Liver (tissue), 9 donors: ENCODE data around the gene ANKRD16. TPM values are rescaled to one million over a fixed set of nuclear protein-coding genes. Genes with fewer than 3 reads are reported as not detected.
"Not testable (repeated sequence)": the region's sequence is repeated elsewhere in the genome, so short reads cannot be mapped to it uniquely, and the experiment has no call there.

Experiments
- DNase-seq: peaks from one replicate; pipeline ENCODE4 v3.0.0-alpha.2; 2017; ENCODE audit warnings: low spot score
- H3K27ac ChIP-seq, 2 donors: one replicate each; pipeline ENCODE4 v1.7.0; 2013; ENCODE audit warnings: inconsistent platforms in 2 of 2, low read length in 2 of 2, control low read depth in 1 of 2, low read depth in 1 of 2, mild to moderate bottlenecking in 1 of 2
- H3K27me3 ChIP-seq, 4 donors: one replicate each; pipeline versions ENCODE4 v1.6.1 to v1.7.0; 2013; ENCODE audit warnings: low read length in 3 of 4, inconsistent platforms in 1 of 4, mild to moderate bottlenecking in 1 of 4, moderate library complexity in 1 of 4; ENCODE audit not compliant: control insufficient read depth in 4 of 4, insufficient read depth in 4 of 4
- H3K36me3 ChIP-seq, 4 donors: one replicate each; pipeline versions ENCODE4 v1.6.1 to v1.7.0; 2013; ENCODE audit warnings: low read length in 3 of 4, mild to moderate bottlenecking in 3 of 4, low read depth in 1 of 4, moderate library complexity in 1 of 4; ENCODE audit not compliant: control insufficient read depth in 4 of 4, insufficient read depth in 3 of 4
- H3K4me1 ChIP-seq, 4 donors: one replicate each; pipeline versions ENCODE4 v1.6.1 to v1.7.0; 2013; ENCODE audit warnings: low read length in 3 of 4, mild to moderate bottlenecking in 3 of 4, moderate library complexity in 1 of 4; ENCODE audit not compliant: control insufficient read depth in 4 of 4, insufficient read depth in 4 of 4
- H3K4me3 ChIP-seq, 3 donors: one replicate each; pipeline versions ENCODE4 v1.6.1 to v1.7.0; 2013; ENCODE audit warnings: low read length in 3 of 3, control low read depth in 1 of 3, low read depth in 1 of 3, mild to moderate bottlenecking in 1 of 3
- H3K9ac ChIP-seq, 2 donors: one replicate each; pipeline ENCODE4 v1.7.0; 2013; ENCODE audit warnings: low read length in 2 of 2, mild to moderate bottlenecking in 2 of 2, moderate library complexity in 2 of 2, control low read depth in 1 of 2, low read depth in 1 of 2
- H3K9me3 ChIP-seq, 4 donors: one replicate each; pipeline versions ENCODE4 v1.6.1 to v1.7.0; 2013; ENCODE audit warnings: low read length in 3 of 4; ENCODE audit not compliant: control insufficient read depth in 4 of 4
- EGR1 ChIP-seq, 2 donors: IDR thresholded peaks; 2 replicates each; pipeline ENCODE4 v1.6.1; 2016 to 2018; ENCODE audit warnings: antibody characterized with exemption in 2 of 2, low read depth in 2 of 2
- FOXA1 ChIP-seq: IDR thresholded peaks from 2 replicates; pipeline ENCODE4 v1.6.1; 2016; ENCODE audit warnings: antibody characterized with exemption
- FOXA2 ChIP-seq: IDR thresholded peaks from 2 replicates; pipeline ENCODE4 v1.6.1; 2016; ENCODE audit warnings: antibody characterized with exemption
- GABPA ChIP-seq, 2 donors: IDR thresholded peaks in 1 of 2; conservative IDR thresholded peaks in 1 of 2; 2 replicates each; pipeline ENCODE4 v1.6.1; 2016; ENCODE audit warnings: antibody characterized with exemption in 2 of 2, mild to moderate bottlenecking in 1 of 2, moderate library complexity in 1 of 2
- HNF4A ChIP-seq, 2 donors: conservative IDR thresholded peaks; 2 replicates each; pipeline ENCODE4 v1.6.1; 2016; ENCODE audit warnings: antibody characterized with exemption in 2 of 2, mild to moderate bottlenecking in 2 of 2
- JUND ChIP-seq, 2 donors: IDR thresholded peaks; 2 replicates each; pipeline ENCODE4 v1.6.1; 2016; ENCODE audit warnings: antibody characterized with exemption in 2 of 2
- NR2F2 ChIP-seq: IDR thresholded peaks from 2 replicates; pipeline ENCODE4 v1.6.1; 2016; ENCODE audit warnings: antibody characterized with exemption
- RAD21 ChIP-seq, 2 donors: IDR thresholded peaks; 2 replicates each; pipeline ENCODE4 v1.6.1; 2016; ENCODE audit warnings: antibody characterized with exemption in 2 of 2, mild to moderate bottlenecking in 2 of 2
- RXRA ChIP-seq, 2 donors: IDR thresholded peaks; 2 replicates each; pipeline ENCODE4 v1.6.1; 2017 to 2018; ENCODE audit warnings: antibody characterized with exemption in 2 of 2, mild to moderate bottlenecking in 1 of 2
- SP1 ChIP-seq: IDR thresholded peaks from 2 replicates; pipeline ENCODE4 v1.6.1; 2018; ENCODE audit warnings: antibody characterized with exemption, mild to moderate bottlenecking
- TAF1 ChIP-seq: conservative IDR thresholded peaks from 2 replicates; pipeline ENCODE4 v1.6.1; 2016; ENCODE audit warnings: antibody characterized with exemption, mild to moderate bottlenecking
- YY1 ChIP-seq: IDR thresholded peaks from 2 replicates; pipeline ENCODE4 v1.6.1; 2016; ENCODE audit warnings: antibody characterized with exemption, mild to moderate bottlenecking
- WGBS: extraction: QIAGEN DNeasy Blood & Tissue Kit; methylation state at CpG from one replicate; pipeline ENCODE4 v1.1.7; 2013; 5-methylcytosine and 5-hydroxymethylcytosine counted together
- polyA plus RNA-seq, 2 donors: library from polyadenylated mRNA; stranded (reverse) in 1 of 2; unstranded in 1 of 2; fragments of 200-250 nt in 1 of 2; fragments of >200 nt in 1 of 2; fragmentation: Nextera tagmentation in 1 of 2; extraction: Ambion mirVana in 1 of 2; gene quantifications; one replicate each; pipeline versions ENCODE4 v1.2.1 to v1.2.3, GENCODE V29; 2013 to 2015
- total RNA-seq, 2 donors: library from RNA; depleted of rRNA; stranded (reverse); fragments of >200 nt; gene quantifications; one replicate each; pipeline ENCODE4 v1.2.3, GENCODE V29; 2014
- TF ChIP-seq, protein P1 (sequence below): IDR thresholded peaks from 2 replicates; pipeline ENCODE4 v1.6.1; 2016; ENCODE audit warnings: antibody characterized with exemption
- TF ChIP-seq, protein P2 (sequence below): fragments of 150-350 bp; IDR thresholded peaks from 2 replicates; pipeline ENCODE4 v1.5.1; 2017; ENCODE audit warnings: improper control_type of control experiment, low read depth, low read length; ENCODE audit not compliant: missing input control
- TF ChIP-seq, protein P3 (sequence below): IDR thresholded peaks from 2 replicates; pipeline ENCODE4 v1.6.1; 2016; ENCODE audit warnings: antibody characterized with exemption
- donor health status: healthy.
- donor health status: healthy.
- donor health status: healthy.
- donor health status: healthy.
- donor health status: healthy.

The ANKRD16 gene
- total and polyA plus RNA-seq, 4 donors: 1.1 to 3.6 (median 2.3) TPM

DNA sequence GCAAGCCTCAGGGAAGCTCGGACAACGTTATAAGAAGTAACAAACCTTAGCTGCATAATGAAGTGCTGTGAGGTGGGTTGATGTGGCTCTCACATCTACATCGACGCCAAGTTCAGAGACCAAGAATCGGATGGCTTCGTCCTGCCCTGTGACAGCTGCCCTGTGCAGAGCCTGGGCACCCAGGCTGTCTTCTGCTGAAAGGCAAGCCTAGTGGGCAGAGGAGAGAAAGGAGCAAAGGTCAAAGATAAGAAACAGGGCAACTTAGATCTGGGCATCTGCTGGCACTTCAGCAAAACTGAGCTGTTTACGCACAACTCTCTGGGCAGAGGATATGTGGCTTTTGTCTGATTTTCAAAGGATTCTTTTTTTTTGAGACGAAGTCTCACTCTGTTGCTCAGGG, 6.7 kb downstream of the ANKRD16 start (continued):
- TF ChIP-seq RAD21 (IDR thresholded peaks at IDR 0.05) (peak in 1 of 2 donors; percentile 35), TAF1 (no peak)

DNA sequence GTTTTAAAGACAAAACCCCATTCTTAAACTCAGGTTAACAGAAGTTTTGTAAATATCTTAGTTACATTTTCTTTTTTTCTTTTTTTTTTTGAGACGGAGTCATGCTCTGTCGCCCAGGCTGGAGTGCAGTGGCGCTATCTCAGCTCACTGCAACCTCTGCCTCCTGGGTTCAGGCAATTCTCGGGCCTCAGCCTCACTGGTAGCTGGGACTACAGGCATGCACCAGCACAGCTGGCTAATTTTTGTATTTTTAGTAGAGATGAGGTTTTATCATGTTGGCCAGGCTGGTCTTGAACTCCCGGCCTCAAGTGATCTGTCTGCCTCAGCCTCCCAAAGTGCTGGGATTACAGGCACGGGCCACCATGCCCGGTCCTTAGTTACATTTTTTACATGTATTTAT, 12.7 kb downstream of the ANKRD16 start:
- not testable (repeated sequence) for H3K9ac ChIP-seq, H3K4me1 ChIP-seq, H3K27me3 ChIP-seq, H3K4me3 ChIP-seq, H3K9me3 ChIP-seq, DNase-seq, H3K27ac ChIP-seq
- H3K36me3 ChIP-seq: peaks cover 1 to 39% (median 21%) of the 10 kb centered on the region in 4 donors
- WGBS: 98% methylated on average over 7 of the region's 7 CpGs

DNA sequence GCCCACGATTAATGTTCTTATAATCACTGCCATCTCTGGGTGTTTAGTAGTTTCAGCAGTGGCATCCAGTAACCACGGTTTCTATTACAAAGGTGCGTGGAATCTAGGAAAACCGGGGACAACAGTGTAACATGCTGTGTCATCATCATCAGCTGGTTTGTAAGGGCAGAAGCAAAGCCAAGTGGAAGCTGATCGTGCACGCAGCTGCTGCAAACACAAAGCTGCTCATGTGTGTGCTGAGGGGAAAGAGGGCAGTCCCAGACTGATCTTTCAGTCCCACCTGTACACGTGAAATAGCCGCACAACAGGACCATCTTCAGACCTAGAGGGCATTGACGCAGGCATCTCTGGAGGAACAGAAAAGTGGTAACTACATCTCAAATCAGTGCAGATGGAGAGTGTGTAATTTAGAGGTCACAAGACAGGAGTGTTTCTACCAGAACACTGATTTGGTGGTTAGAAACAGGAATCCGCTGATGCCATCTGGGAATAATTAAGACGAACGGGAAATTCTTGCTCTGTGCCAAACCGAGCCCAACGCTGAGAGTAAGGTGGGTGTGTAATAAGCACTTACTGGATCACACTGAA, 13.4 kb downstream of the ANKRD16 start:
- 87% methylated on average over 14 of the region's 14 CpGs for WGBS
- TF ChIP-seq YY1 (no peak), SP1 (no peak), EGR1 (IDR thresholded peaks at IDR 0.05; ENCODE audit: low read depth in 2 of 2) (no peak)
- TF ChIP-seq, protein P1, sequence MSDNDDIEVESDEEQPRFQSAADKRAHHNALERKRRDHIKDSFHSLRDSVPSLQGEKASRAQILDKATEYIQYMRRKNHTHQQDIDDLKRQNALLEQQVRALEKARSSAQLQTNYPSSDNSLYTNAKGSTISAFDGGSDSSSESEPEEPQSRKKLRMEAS: no peak
- Histone ChIP-seq H3K36me3 (peaks cover 0 to 37% (median 20%) of the 10 kb centered on the region in 4 donors), H3K27ac (no peak overlapping the region), H3K4me1 (no peaks in the 10 kb centered on the region), H3K27me3 (no peaks in the 10 kb centered on the region), H3K9me3 (no peaks in the 10 kb centered on the region), H3K9ac (no peak overlapping the region), H3K4me3 (no peak overlapping the region)
- no peak for DNase-seq

DNA sequence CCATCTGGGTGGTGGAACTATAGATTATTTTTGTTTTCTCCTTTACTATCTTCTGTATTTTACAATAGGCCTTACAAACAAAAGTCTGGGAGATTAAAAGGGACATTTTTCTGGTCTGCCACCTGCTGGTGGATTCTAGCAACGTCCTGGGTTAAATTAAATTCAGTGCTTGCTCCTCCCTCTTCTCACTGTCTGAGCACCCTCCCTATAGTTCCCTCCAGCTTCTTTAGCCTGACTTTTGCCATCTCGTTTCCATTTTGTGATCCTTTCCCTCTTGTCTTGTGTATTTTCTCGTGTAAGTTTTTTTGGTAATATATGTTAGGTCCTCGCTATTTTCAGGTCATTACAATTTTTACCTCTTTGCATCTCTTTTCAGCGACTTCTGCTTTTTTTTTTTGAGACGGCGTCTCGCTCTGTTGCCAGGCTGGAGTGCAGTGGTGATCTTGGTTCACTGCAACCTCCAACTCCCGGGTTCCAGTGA, 16.1 kb downstream of the ANKRD16 start:
- Histone ChIP-seq H3K27me3 (no peaks in the 10 kb centered on the region), H3K9me3 (no peaks in the 10 kb centered on the region), H3K27ac (no peak overlapping the region), H3K9ac (no peak overlapping the region), H3K4me3 (no peak overlapping the region), H3K36me3 (peaks cover 0 to 21% (median 13%) of the 10 kb centered on the region in 4 donors), H3K4me1 (no peaks in the 10 kb centered on the region)
- 51% methylated on average over 9 of the region's 9 CpGs for WGBS
- peak; percentile 83 for DNase-seq
- peak; percentile 82 for TF ChIP-seq RAD21 (IDR thresholded peaks at IDR 0.05)
- peak; percentile 23 for TF ChIP-seq NR2F2
- TF ChIP-seq, protein P2, sequence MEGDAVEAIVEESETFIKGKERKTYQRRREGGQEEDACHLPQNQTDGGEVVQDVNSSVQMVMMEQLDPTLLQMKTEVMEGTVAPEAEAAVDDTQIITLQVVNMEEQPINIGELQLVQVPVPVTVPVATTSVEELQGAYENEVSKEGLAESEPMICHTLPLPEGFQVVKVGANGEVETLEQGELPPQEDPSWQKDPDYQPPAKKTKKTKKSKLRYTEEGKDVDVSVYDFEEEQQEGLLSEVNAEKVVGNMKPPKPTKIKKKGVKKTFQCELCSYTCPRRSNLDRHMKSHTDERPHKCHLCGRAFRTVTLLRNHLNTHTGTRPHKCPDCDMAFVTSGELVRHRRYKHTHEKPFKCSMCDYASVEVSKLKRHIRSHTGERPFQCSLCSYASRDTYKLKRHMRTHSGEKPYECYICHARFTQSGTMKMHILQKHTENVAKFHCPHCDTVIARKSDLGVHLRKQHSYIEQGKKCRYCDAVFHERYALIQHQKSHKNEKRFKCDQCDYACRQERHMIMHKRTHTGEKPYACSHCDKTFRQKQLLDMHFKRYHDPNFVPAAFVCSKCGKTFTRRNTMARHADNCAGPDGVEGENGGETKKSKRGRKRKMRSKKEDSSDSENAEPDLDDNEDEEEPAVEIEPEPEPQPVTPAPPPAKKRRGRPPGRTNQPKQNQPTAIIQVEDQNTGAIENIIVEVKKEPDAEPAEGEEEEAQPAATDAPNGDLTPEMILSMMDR: peak; percentile 82
- no peak for TF ChIP-seq GABPA (IDR thresholded peaks at IDR 0.05 in 1 of 2, conservative IDR thresholded peaks at IDR 0.05 in 1 of 2)

DNA sequence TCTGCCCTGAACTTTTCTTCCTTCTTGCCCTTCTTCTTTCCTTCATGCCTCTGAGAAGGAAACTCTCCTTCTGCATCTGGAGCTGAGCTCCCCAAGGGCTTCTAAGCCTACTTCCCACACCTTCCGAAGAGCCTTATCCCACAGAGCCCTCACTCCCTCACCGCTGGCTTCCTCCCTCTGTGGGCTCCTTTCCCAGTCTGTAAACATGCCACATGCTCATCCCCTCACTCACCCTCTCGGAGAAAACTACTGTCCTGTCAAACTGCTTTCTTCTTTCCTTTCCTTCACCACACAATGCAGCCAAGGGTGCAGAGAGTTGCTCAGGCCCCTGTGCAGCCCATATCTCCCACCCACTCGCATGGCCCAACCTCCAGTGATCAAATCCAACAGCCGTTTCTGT, 18.1 kb downstream of the ANKRD16 start:
- WGBS: 72% methylated on average over 5 of the region's 5 CpGs
- H3K27me3 ChIP-seq: no peaks in the 10 kb centered on the region

More for the DNA sequence above, 18.1 kb downstream of the ANKRD16 start:
- TF ChIP-seq JUND (IDR thresholded peaks at IDR 0.05): no peak
- TF ChIP-seq, protein P2: no peak
- TF ChIP-seq FOXA2: no peak
- no peak for TF ChIP-seq SP1
- no peak for TF ChIP-seq RXRA (IDR thresholded peaks at IDR 0.05)
- TF ChIP-seq, protein P3, sequence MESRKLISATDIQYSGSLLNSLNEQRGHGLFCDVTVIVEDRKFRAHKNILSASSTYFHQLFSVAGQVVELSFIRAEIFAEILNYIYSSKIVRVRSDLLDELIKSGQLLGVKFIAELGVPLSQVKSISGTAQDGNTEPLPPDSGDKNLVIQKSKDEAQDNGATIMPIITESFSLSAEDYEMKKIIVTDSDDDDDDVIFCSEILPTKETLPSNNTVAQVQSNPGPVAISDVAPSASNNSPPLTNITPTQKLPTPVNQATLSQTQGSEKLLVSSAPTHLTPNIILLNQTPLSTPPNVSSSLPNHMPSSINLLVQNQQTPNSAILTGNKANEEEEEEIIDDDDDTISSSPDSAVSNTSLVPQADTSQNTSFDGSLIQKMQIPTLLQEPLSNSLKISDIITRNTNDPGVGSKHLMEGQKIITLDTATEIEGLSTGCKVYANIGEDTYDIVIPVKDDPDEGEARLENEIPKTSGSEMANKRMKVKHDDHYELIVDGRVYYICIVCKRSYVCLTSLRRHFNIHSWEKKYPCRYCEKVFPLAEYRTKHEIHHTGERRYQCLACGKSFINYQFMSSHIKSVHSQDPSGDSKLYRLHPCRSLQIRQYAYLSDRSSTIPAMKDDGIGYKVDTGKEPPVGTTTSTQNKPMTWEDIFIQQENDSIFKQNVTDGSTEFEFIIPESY: no peak
- TF ChIP-seq HNF4A (conservative IDR thresholded peaks at IDR 0.05): no peak
- no peak for TF ChIP-seq RAD21 (IDR thresholded peaks at IDR 0.05)
- TF ChIP-seq FOXA1: no peak
- TF ChIP-seq YY1: no peak
- no peak overlapping the region for H3K9ac ChIP-seq
- no peak overlapping the region for H3K4me3 ChIP-seq
- H3K27ac ChIP-seq: no peak overlapping the region
- H3K4me1 ChIP-seq: no peaks in the 10 kb centered on the region
- no peaks in the 10 kb centered on the region for H3K9me3 ChIP-seq
- peaks cover 0 to 8% (median 3%) of the 10 kb centered on the region in 4 donors for H3K36me3 ChIP-seq
- no peak for DNase-seq
